GM06990 (cell line): ENCODE data around the gene LRP1.

Source experiments
- DNase-seq: peaks from one replicate; pipeline ENCODE4 v3.0.0-alpha.2; 2011; ENCODE audit not compliant: insufficient read length; ENCODE audit errors: extremely low read depth
- H3K27me3 ChIP-seq: replicated peaks from 2 replicates; pipeline ENCODE4 v1.6.0; 2011; ENCODE audit warnings: low read length; ENCODE audit not compliant: control insufficient read depth, insufficient read depth
- H3K36me3 ChIP-seq: 2 replicates; pipeline ENCODE4 v1.5.1; 2011; ENCODE audit warnings: low read length; ENCODE audit not compliant: control insufficient read depth, insufficient read depth
- H3K4me3 ChIP-seq: replicated peaks from 2 replicates; pipeline ENCODE4 v1.5.1; 2011; ENCODE audit warnings: low read depth, mild to moderate bottlenecking, control low read depth, low read length
- CTCF ChIP-seq: IDR thresholded peaks from 2 replicates; pipeline ENCODE4 v1.5.1; 2011; ENCODE audit warnings: low read length, control low read depth, mild to moderate bottlenecking, inconsistent platforms; ENCODE audit not compliant: insufficient read depth, poor library complexity, severe bottlenecking

LRP1 gene

GRCh38 chr12:57187222-57188089 lies 59.2 kb downstream of the LRP1 start:
- no peaks in the 10 kb centered on the region for H3K36me3 ChIP-seq
- peaks cover 1% of the 10 kb centered on the region; the same call in 1 of the 2 replicates for H3K27me3 ChIP-seq
- no peak overlapping the region for H3K4me3 ChIP-seq
- no peak for TF ChIP-seq CTCF
- DNase-seq = no peak

GRCh38 chr12:57188090-57188425 lies 59.8 kb downstream of the LRP1 start:
- Histone ChIP-seq H3K36me3 (no peaks in the 10 kb centered on the region), H3K27me3 (peaks cover 1% of the 10 kb centered on the region; the same call in 1 of the 2 replicates), H3K4me3 (no peak overlapping the region)
- TF ChIP-seq CTCF = no peak
- DNase-seq = no peak

GRCh38 chr12:57190037-57190436 lies 61.8 kb downstream of the LRP1 start:
- H3K27me3 ChIP-seq = no peaks in the 10 kb centered on the region; the same call in 1 of the 2 replicates
- DNase-seq = no peak
- no peaks in the 10 kb centered on the region for H3K36me3 ChIP-seq
- H3K4me3 ChIP-seq = no peak overlapping the region
- TF ChIP-seq CTCF = no peak

GRCh38 chr12:57190821-57191220 lies 62.5 kb downstream of the LRP1 start:
- H3K4me3 ChIP-seq = no peak overlapping the region
- H3K27me3 ChIP-seq = no peaks in the 10 kb centered on the region; the same call in 1 of the 2 replicates
- H3K36me3 ChIP-seq = no peaks in the 10 kb centered on the region
- no peak for DNase-seq
- no peak for TF ChIP-seq CTCF

GRCh38 chr12:57191410-57191809 lies 63.1 kb downstream of the LRP1 start:
- no peak for TF ChIP-seq CTCF
- Histone ChIP-seq H3K36me3 (no peaks in the 10 kb centered on the region), H3K4me3 (no peak overlapping the region), H3K27me3 (no peaks in the 10 kb centered on the region)
- DNase-seq = no peak
